ENCODE data around the gene RALB. TPM values are rescaled to one million over a fixed set of nuclear protein-coding genes. Genes with fewer than 3 reads are reported as not detected.
A peak's percentile ranks its signal among the peaks of the same experiment; 100 is the strongest.

RALB gene
- polyA plus RNA-seq, 1 experiment = 69.6 TPM

GRCh38 chr2:120293096-120294007, 40.7 kb downstream of the RALB start:
- no peaks in the 10 kb centered on the region for H3K9me3 ChIP-seq (ENCODE audit: control insufficient read depth, insufficient read depth, low read length)
- no peak for DNase-seq (ENCODE audit: low read depth, low spot score)
- no peak overlapping the region for H3K4me3 ChIP-seq (ENCODE audit: low read depth, low read length)
- no peaks in the 10 kb centered on the region for H3K27me3 ChIP-seq (ENCODE audit: control insufficient read depth, insufficient read depth, low read length)
- no peak overlapping the region for H3K27ac ChIP-seq (ENCODE audit: low read depth, low read length)
- POLR2A ChIA-PET = no interaction called here
- CTCF ChIA-PET = interaction anchor here (0.5 to 6.0 kb wide), 6 partner anchors 10 to 788 kb away, joined by 3 to 33 read pairs (median 4); no protein-coding TSS in a partner anchor
- TF ChIP-seq, protein P1, sequence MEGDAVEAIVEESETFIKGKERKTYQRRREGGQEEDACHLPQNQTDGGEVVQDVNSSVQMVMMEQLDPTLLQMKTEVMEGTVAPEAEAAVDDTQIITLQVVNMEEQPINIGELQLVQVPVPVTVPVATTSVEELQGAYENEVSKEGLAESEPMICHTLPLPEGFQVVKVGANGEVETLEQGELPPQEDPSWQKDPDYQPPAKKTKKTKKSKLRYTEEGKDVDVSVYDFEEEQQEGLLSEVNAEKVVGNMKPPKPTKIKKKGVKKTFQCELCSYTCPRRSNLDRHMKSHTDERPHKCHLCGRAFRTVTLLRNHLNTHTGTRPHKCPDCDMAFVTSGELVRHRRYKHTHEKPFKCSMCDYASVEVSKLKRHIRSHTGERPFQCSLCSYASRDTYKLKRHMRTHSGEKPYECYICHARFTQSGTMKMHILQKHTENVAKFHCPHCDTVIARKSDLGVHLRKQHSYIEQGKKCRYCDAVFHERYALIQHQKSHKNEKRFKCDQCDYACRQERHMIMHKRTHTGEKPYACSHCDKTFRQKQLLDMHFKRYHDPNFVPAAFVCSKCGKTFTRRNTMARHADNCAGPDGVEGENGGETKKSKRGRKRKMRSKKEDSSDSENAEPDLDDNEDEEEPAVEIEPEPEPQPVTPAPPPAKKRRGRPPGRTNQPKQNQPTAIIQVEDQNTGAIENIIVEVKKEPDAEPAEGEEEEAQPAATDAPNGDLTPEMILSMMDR (IDR thresholded peaks at IDR 0.05; ENCODE audit: low read depth, low read length) = no peak

DNA sequence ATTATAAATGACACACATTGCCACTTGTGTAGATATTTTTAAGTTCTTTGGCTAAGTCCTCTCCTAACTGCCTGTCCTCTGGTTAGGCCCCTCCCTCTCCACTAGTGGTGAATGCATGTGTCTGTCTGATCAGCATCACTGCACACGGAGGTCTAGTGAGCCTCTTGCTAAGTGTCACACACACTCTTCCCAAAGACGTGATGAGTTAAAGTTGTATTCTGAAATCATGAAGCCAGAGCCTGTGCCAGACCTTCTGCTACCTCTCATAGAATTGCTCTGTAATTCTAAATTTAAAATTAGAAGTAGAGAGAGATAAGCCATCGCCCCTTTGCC, 41.3 kb downstream of the RALB start:
- DNase-seq (ENCODE audit: low read depth, low spot score) = no peak
- Histone ChIP-seq H3K27me3 (ENCODE audit: control insufficient read depth, insufficient read depth, low read length) (no peaks in the 10 kb centered on the region), H3K9me3 (ENCODE audit: control insufficient read depth, insufficient read depth, low read length) (no peaks in the 10 kb centered on the region), H3K4me3 (ENCODE audit: low read depth, low read length) (no peak overlapping the region), H3K27ac (ENCODE audit: low read depth, low read length) (no peak overlapping the region)
- POLR2A ChIA-PET = no interaction called here
- TF ChIP-seq, protein P1 (IDR thresholded peaks at IDR 0.05; ENCODE audit: low read depth, low read length) = no peak
- CTCF ChIA-PET = interaction anchor here (0.9 to 6.0 kb wide), 2 partner anchors 19 to 37 kb away, joined by 3 to 33 read pairs; no protein-coding TSS in a partner anchor

GRCh38 chr2:120298173-120298835, 45.7 kb downstream of the RALB start:
- no peak overlapping the region for H3K4me3 ChIP-seq (ENCODE audit: low read depth, low read length)
- no peak for DNase-seq (ENCODE audit: low read depth, low spot score)
- no peaks in the 10 kb centered on the region for H3K9me3 ChIP-seq (ENCODE audit: control insufficient read depth, insufficient read depth, low read length)
- ChIA-PET POLR2A (interaction anchor here (1.1 to 1.5 kb wide), 2 partner anchors 11 to 14 kb away, joined by 3 to 8 read pairs; no protein-coding TSS in a partner anchor), CTCF (interaction anchor here (1.0 to 6.4 kb wide), 6 partner anchors 9 to 382 kb away, joined by 3 to 50 read pairs (median 4); no protein-coding TSS in a partner anchor)
- TF ChIP-seq, protein P1 (IDR thresholded peaks at IDR 0.05; ENCODE audit: low read depth, low read length) = no peak
- H3K27ac ChIP-seq (ENCODE audit: low read depth, low read length) = peak overlapping the region; percentile 47
- H3K27me3 ChIP-seq (ENCODE audit: control insufficient read depth, insufficient read depth, low read length) = no peaks in the 10 kb centered on the region

GRCh38 chr2:120299004-120299403, 46.4 kb downstream of the RALB start:
- CTCF ChIA-PET = interaction anchor here (0.6 to 6.4 kb wide), 4 partner anchors 10 to 16 kb away, joined by 4 to 50 read pairs (median 10); no protein-coding TSS in a partner anchor

More at GRCh38 chr2:120299004-120299403, 46.4 kb downstream of the RALB start:
- DNase-seq (ENCODE audit: low read depth, low spot score) = no peak
- H3K27me3 ChIP-seq (ENCODE audit: control insufficient read depth, insufficient read depth, low read length) = no peaks in the 10 kb centered on the region
- H3K9me3 ChIP-seq (ENCODE audit: control insufficient read depth, insufficient read depth, low read length) = no peaks in the 10 kb centered on the region
- TF ChIP-seq, protein P1 (IDR thresholded peaks at IDR 0.05; ENCODE audit: low read depth, low read length) = no peak
- POLR2A ChIA-PET = interaction anchor here (1.1 to 1.5 kb wide), 2 partner anchors 12 to 14 kb away, joined by 3 to 8 read pairs; no protein-coding TSS in a partner anchor
- no peak overlapping the region for H3K4me3 ChIP-seq (ENCODE audit: low read depth, low read length)
- no peak overlapping the region for H3K27ac ChIP-seq (ENCODE audit: low read depth, low read length)

All from AG04450 (cell line).